GM18868 (cell line): ENCODE results near the gene RIPK1.
A peak's percentile ranks its signal among the peaks of the same experiment; 100 is the strongest.

ENCODE experiments used
- ATAC-seq: cut with Tn5 transposase; IDR thresholded peaks from one replicate; pipeline ENCODE4 v1.9.1; 2021; ENCODE audit warnings: mild to moderate bottlenecking, moderate library complexity; ENCODE audit not compliant: unreplicated experiment

The RIPK1 gene

GRCh38 chr6:3159805-3160781 lies 91.8 kb downstream of the RIPK1 start:
- no peak for ATAC-seq

- no peak for ATAC-seq
Measured at GRCh38 chr6:3162067-3162497, 93.8 kb downstream of the RIPK1 start.

- ATAC-seq = peak; percentile 69
Measured at GRCh38 chr6:3162565-3163247, 94.4 kb downstream of the RIPK1 start.

GRCh38 chr6:3163248-3163594 lies 94.9 kb downstream of the RIPK1 start:
- peak; percentile 21 for ATAC-seq

- no peak for ATAC-seq
Measured at GRCh38 chr6:3164388-3164787, 96.1 kb downstream of the RIPK1 start.
